Urinary bladder (tissue), 4 donors: ENCODE measurements around the gene ANKRD6. TPM values are rescaled to one million over a fixed set of nuclear protein-coding genes. Genes with fewer than 3 reads are reported as not detected.
"Not testable (repeated sequence)": the region's sequence is repeated elsewhere in the genome, so short reads cannot be mapped to it uniquely, and the experiment has no call there.

Experiments used
- DNase-seq: peaks from one replicate; pipeline ENCODE4 v3.0.0-alpha.2; 2015; ENCODE audit errors: extremely low spot score
- H3K27ac ChIP-seq: one replicate; pipeline ENCODE4 v1.5.1; 2013; ENCODE audit warnings: low read depth, mild to moderate bottlenecking, moderate library complexity
- H3K36me3 ChIP-seq: one replicate; pipeline ENCODE4 v1.6.1; 2013; ENCODE audit warnings: mild to moderate bottlenecking, moderate library complexity; ENCODE audit not compliant: insufficient read depth
- H3K4me1 ChIP-seq: one replicate; pipeline ENCODE4 v1.6.1; 2013; ENCODE audit warnings: mild to moderate bottlenecking, moderate library complexity; ENCODE audit not compliant: insufficient read depth
- H3K4me3 ChIP-seq: one replicate; pipeline ENCODE4 v1.5.1; 2013; ENCODE audit warnings: low read depth, low read length
- WGBS: extraction: QIAGEN DNeasy Blood & Tissue Kit; methylation state at CpG from one replicate; pipeline ENCODE4 v1.1.7; 2013; 5-methylcytosine and 5-hydroxymethylcytosine counted together
- polyA plus RNA-seq: library from polyadenylated mRNA; stranded (reverse); fragments of 200-250 nt; gene quantifications from one replicate; pipeline ENCODE4 v1.2.3, GENCODE V29; 2013
- total RNA-seq: library from RNA; depleted of rRNA; stranded (reverse); fragments of >200 nt; gene quantifications from one replicate; pipeline ENCODE4 v1.2.3, GENCODE V29; 2014
- donor health status: healthy with polysubstance abuse.
- donor health status: healthy.

Gene ANKRD6
- total and polyA plus RNA-seq, 2 donors: 7.5 to 29.2 TPM

DNA sequence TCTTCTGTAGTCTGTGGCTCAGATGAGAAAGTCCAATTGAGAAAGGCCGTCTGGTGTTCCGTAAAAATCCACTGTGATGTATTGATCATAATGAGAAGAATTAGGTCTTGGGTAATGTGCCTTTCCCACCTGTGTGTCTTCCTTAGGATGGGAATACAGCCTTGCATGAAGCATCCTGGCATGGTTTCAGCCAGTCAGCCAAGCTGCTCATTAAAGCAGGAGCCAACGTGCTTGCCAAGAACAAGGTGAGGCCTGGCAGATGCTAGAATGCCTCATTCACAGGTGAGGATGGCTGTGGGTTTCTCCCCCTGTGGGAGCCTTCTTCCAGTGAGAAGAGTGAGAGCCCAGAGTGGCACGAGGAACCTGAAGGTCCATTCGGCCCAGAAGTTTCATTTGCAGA lies 172.9 kb downstream of the ANKRD6 start:
- WGBS: 90% methylated on average over 5 of the region's 5 CpGs
- H3K4me3 ChIP-seq: no peak overlapping the region
- H3K4me1 ChIP-seq: no peaks in the 10 kb centered on the region
- H3K36me3 ChIP-seq: no peaks in the 10 kb centered on the region
- no peak for DNase-seq
- H3K27ac ChIP-seq: no peak overlapping the region

DNA sequence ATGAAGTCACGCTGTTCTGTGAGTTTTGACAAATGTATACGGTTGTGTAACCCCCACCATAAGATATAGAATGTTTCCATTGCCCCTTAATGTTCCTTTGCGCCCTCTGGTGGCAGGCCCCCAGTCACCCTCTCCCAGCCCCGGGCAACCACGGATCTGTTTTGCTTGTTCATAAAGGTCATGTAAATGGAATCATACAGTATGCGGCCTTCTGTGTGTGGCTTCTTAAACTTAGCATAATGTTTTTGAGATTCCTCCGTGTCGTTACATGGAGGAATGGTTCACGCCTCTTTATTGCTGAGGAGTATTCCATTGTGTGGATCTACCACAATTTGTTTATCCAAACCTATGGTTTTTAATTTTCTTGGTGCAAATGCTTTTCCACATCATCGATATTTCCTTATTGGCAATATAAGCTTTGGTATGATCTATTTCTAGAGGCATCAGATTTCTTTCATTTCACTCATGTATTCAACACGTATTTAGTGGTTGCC lies 177.2 kb downstream of the ANKRD6 start:
- 54% methylated on average over 11 of the region's 11 CpGs for WGBS
- no peak overlapping the region for H3K27ac ChIP-seq
- no peaks in the 10 kb centered on the region for H3K36me3 ChIP-seq
- H3K4me3 ChIP-seq: no peak overlapping the region
- no peak for DNase-seq
- H3K4me1 ChIP-seq: no peaks in the 10 kb centered on the region

DNA sequence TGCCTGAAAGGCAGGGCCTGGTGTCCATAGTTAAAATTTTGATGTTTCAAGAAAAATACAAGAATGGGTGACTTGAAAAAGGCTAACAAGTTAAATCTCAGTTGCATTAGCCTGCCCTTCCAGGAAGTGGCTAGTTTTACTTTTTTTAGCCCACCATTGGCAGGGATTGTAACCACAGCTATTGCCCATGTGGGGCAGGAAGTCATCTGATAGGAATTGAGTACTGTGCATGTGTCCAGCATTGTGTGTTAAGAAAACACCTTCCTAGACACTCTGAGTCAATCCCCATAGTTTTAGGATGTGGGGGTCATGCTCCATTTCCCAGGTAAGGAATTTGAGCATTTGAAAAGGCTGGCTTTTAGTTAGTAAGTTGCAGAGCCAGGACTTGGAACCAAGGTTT lies 178.7 kb downstream of the ANKRD6 start:
- H3K27ac ChIP-seq: no peak overlapping the region
- H3K4me3 ChIP-seq: no peak overlapping the region
- no peak for DNase-seq
- no peaks in the 10 kb centered on the region for H3K4me1 ChIP-seq
- H3K36me3 ChIP-seq: no peaks in the 10 kb centered on the region

DNA sequence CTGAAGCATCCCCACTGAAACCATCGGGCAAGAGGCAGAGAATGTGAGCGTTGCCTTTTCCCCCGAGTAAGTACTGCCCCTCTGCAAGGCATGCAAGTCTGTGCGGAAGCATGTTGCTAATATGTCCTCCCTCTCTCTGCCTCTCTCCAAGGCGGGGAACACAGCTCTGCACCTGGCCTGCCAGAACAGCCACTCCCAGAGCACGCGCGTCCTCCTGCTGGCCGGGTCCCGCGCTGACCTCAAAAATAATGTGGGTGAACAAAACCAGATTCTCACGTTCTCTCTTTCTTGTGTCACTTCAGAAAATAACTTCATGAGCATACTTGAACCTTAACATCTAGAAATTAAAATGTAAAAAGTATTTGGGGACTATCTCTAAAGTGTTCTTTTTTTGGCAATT lies 179.2 kb downstream of the ANKRD6 start:
- Histone ChIP-seq H3K4me3 (no peak overlapping the region), H3K36me3 (no peaks in the 10 kb centered on the region), H3K27ac (no peak overlapping the region), H3K4me1 (no peaks in the 10 kb centered on the region)
- no peak for DNase-seq
- WGBS: 82% methylated on average over 12 of the region's 12 CpGs

GRCh38 chr6:89613790-89614189 lies 180.8 kb downstream of the ANKRD6 start:
- H3K27ac ChIP-seq: no peak overlapping the region
- no peak overlapping the region for H3K4me3 ChIP-seq
- DNase-seq: no peak
- 85% methylated on average over 5 of the region's 5 CpGs for WGBS
- H3K36me3 ChIP-seq: no peaks in the 10 kb centered on the region
- no peaks in the 10 kb centered on the region for H3K4me1 ChIP-seq

DNA sequence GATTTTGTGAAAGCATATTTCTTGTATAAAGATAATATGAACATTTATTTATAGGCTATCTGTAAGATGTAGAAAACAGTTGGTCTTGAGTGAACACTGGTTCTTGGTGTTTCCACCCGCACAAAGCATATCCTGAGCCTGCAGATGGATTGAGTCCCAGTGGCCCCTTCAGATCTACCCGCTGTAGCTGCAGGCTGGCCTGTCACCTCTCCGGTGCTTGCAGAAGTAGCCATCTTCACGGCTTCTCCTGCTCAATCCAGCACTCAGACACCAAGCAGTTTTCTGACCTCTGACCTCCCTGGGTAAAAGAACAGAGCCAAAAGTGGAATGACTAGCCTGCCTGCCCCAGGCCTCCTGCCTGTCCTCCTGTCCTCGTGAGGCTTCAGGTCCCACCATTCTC lies 182.9 kb downstream of the ANKRD6 start:
- Histone ChIP-seq H3K4me3 (no peak overlapping the region), H3K4me1 (no peaks in the 10 kb centered on the region), H3K36me3 (no peaks in the 10 kb centered on the region), H3K27ac (no peak overlapping the region)
- WGBS: 79% methylated on average over 5 of the region's 5 CpGs
- DNase-seq: no peak

GRCh38 chr6:89616531-89616930 lies 183.6 kb downstream of the ANKRD6 start:
- Histone ChIP-seq H3K4me3 (no peak overlapping the region), H3K27ac (no peak overlapping the region), H3K4me1 (no peaks in the 10 kb centered on the region), H3K36me3 (no peaks in the 10 kb centered on the region)
- 81% methylated on average over 5 of the region's 5 CpGs for WGBS
- no peak for DNase-seq

DNA sequence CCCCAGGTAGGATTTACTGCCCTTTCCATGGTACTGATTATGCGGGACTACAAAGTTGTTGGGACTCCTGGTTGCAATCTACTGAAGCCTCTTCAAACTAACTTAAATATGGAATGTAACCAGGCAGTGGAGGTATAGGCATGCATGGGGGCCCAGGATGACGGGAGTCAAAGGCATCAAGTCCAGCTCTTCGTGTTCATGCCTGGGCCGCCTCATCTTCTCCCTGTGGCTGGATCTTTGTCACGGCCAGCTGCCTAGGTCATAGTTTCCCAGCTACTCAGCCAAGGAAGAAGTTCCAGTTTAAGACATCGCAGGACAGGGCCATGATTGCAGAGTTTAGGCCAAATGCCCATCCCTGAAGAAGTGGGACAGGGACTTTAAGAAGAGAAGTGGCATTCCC lies 185.1 kb downstream of the ANKRD6 start:
- Histone ChIP-seq H3K36me3 (peaks cover 2% of the 10 kb centered on the region), H3K4me1 (no peaks in the 10 kb centered on the region), H3K4me3 (no peak overlapping the region), H3K27ac (no peak overlapping the region)
- 96% methylated on average over 6 of the region's 6 CpGs for WGBS
- no peak for DNase-seq

GRCh38 chr6:89619567-89619966 lies 186.6 kb downstream of the ANKRD6 start:
- no peak for DNase-seq
- Histone ChIP-seq H3K36me3 (peaks cover 2% of the 10 kb centered on the region), H3K4me3 (no peak overlapping the region), H3K27ac (no peak overlapping the region), H3K4me1 (no peaks in the 10 kb centered on the region)
- WGBS: 85% methylated on average over 6 of the region's 6 CpGs

GRCh38 chr6:89623749-89624148 lies 190.8 kb downstream of the ANKRD6 start:
- H3K4me3 ChIP-seq: no peak overlapping the region
- H3K36me3 ChIP-seq: peaks cover 2% of the 10 kb centered on the region
- WGBS: 92% methylated on average over 8 of the region's 8 CpGs
- no peak for DNase-seq
- no peaks in the 10 kb centered on the region for H3K4me1 ChIP-seq
- H3K27ac ChIP-seq: no peak overlapping the region

DNA sequence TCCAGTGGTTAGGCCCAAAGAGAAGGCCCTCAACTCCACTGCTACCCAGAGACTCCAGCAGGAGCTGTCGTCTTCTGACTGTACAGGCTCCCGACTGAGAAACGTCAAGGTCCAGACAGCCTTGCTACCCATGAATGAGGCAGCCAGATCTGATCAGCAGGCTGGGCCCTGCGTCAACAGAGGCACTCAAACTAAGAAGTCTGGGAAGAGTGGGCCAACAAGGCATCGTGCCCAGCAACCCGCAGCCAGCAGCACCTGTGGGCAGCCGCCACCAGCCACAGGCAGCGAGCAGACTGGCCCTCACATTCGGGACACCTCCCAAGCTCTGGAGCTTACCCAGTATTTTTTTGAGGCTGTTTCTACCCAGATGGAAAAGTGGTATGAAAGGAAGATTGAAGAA lies 197.5 kb downstream of the ANKRD6 start:
- H3K36me3 ChIP-seq: no peaks in the 10 kb centered on the region
- no peak overlapping the region for H3K27ac ChIP-seq
- WGBS: 94% methylated on average over 9 of the region's 9 CpGs
- DNase-seq: no peak
- H3K4me3 ChIP-seq: no peak overlapping the region
- no peaks in the 10 kb centered on the region for H3K4me1 ChIP-seq

- DNase-seq, H3K4me3 ChIP-seq, H3K36me3 ChIP-seq, H3K4me1 ChIP-seq, H3K27ac ChIP-seq: not testable (repeated sequence)
- over 99% methylated on average over 3 of the region's 3 CpGs for WGBS
Measured at GRCh38 chr6:89636412-89636811, 203.5 kb downstream of the ANKRD6 start.

DNA sequence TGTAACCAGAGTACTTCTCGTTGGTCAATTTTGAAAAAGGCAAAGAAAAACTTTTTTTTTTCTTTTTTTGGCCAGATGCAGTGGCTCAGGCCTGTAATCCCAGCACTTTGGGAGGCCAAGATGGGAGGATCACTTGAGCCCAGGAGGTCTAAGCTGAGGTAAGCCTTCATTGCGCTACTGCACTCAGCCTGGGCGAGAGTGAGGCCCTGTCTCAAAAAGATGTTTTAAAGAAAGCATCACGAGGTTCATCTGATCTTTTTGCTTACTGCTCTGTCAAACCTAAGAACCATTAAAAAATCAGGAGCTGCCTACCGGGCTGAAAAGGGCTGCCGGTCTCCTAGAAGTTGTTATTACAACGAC lies 205.0 kb downstream of the ANKRD6 start:
- no peaks in the 10 kb centered on the region for H3K4me1 ChIP-seq
- no peaks in the 10 kb centered on the region for H3K36me3 ChIP-seq
- H3K4me3 ChIP-seq: peak overlapping the region; percentile 74
- 14% methylated on average over 7 of the region's 7 CpGs for WGBS
- DNase-seq: no peak
- H3K27ac ChIP-seq: no peak overlapping the region

- DNase-seq: peak; percentile 90
- Histone ChIP-seq H3K27ac (peak within 1 kb of the TSS; percentile 98), H3K4me1 (no peaks in the 10 kb centered on the region), H3K4me3 (peak within 1 kb of the TSS; percentile 74), H3K36me3 (no peaks in the 10 kb centered on the region)
- WGBS: 1% methylated on average over 58 of the region's 58 CpGs
Measured at GRCh38 chr6:89638320-89639195, 205.6 kb downstream of the ANKRD6 start, which contains the start of gene LYRM2. Gene LYRM2 (minus strand): TSS chr6:89638747. CDS start chr6:89638716, 31 bp downstream.
